DND-41 (cell line): ENCODE measurements around the gene NOSIP.

Source experiments
- ATAC-seq: fragments of 200-7000 bp; cut with Tn5 transposase; 3 replicates; pipeline ENCODE4 v1.9.1; 2021; ENCODE audit warnings: low read depth; ENCODE audit not compliant: insufficient read depth
- DNase-seq: peaks from one replicate; pipeline ENCODE4 v3.0.0-alpha.2; 2020
- H2AFZ ChIP-seq: 2 replicates; pipeline ENCODE4 v1.6.0; 2012; ENCODE audit warnings: low read depth, low read length
- H3K27ac ChIP-seq: 2 replicates; pipeline ENCODE4 v1.5.1; 2012; ENCODE audit warnings: low read length, inconsistent platforms
- H3K27me3 ChIP-seq: fragments of 200-600 bp; sonication (generic); 2 replicates; pipeline ENCODE4 v1.6.0; 2012; ENCODE audit warnings: low read length, mild to moderate bottlenecking, inconsistent platforms; ENCODE audit not compliant: insufficient read depth, poor library complexity
- H3K36me3 ChIP-seq: 2 replicates; pipeline ENCODE4 v1.5.1; 2012; ENCODE audit warnings: low read length, inconsistent platforms; ENCODE audit not compliant: insufficient read depth
- H3K4me1 ChIP-seq: 2 replicates; pipeline ENCODE4 v1.5.1; 2012; ENCODE audit warnings: mild to moderate bottlenecking, low read length; ENCODE audit not compliant: insufficient read depth
- H3K4me2 ChIP-seq: 2 replicates; pipeline ENCODE4 v1.6.0; 2012; ENCODE audit warnings: mild to moderate bottlenecking, moderate library complexity, low read length, inconsistent platforms; ENCODE audit not compliant: insufficient read depth
- H3K4me3 ChIP-seq, 2 experiments: fragments of 200-600 bp in 1 of 2; shearing (Covaris generic) in 1 of 2; 2 replicates each; pipeline ENCODE4 v1.5.1; 2012 to 2016; ENCODE audit warnings: inconsistent platforms in 2 of 2, low read length in 2 of 2, mild to moderate bottlenecking in 2 of 2, low read depth in 1 of 2, moderate library complexity in 1 of 2
- H3K79me2 ChIP-seq: 2 replicates; pipeline ENCODE4 v1.6.0; 2012; ENCODE audit warnings: low read length, inconsistent platforms; ENCODE audit not compliant: insufficient read depth
- H3K9ac ChIP-seq: 2 replicates; pipeline ENCODE4 v1.6.0; 2012; ENCODE audit warnings: low read depth, mild to moderate bottlenecking, inconsistent platforms, low read length, moderate library complexity
- H3K9me3 ChIP-seq: 2 replicates; pipeline ENCODE4 v1.5.1; 2012; ENCODE audit warnings: low read length, moderate library complexity, mild to moderate bottlenecking, inconsistent platforms; ENCODE audit not compliant: insufficient read depth, severe bottlenecking
- H4K20me1 ChIP-seq: 2 replicates; pipeline ENCODE4 v1.6.0; 2012; ENCODE audit warnings: low read length; ENCODE audit not compliant: insufficient read depth
- EZH2 ChIP-seq: IDR thresholded peaks from 3 replicates; pipeline ENCODE4 v1.6.1; 2012; ENCODE audit warnings: borderline replicate concordance, low read depth, mild to moderate bottlenecking, moderate library complexity, low read length, inconsistent platforms; ENCODE audit not compliant: severe bottlenecking
- TF ChIP-seq, protein P1 (sequence below): IDR thresholded peaks from 2 replicates; pipeline ENCODE4 v1.5.1; 2012; ENCODE audit warnings: borderline replicate concordance, low read length, moderate library complexity, mild to moderate bottlenecking; ENCODE audit not compliant: poor library complexity, severe bottlenecking; ENCODE audit errors: extremely low read depth

NOSIP gene

DNA sequence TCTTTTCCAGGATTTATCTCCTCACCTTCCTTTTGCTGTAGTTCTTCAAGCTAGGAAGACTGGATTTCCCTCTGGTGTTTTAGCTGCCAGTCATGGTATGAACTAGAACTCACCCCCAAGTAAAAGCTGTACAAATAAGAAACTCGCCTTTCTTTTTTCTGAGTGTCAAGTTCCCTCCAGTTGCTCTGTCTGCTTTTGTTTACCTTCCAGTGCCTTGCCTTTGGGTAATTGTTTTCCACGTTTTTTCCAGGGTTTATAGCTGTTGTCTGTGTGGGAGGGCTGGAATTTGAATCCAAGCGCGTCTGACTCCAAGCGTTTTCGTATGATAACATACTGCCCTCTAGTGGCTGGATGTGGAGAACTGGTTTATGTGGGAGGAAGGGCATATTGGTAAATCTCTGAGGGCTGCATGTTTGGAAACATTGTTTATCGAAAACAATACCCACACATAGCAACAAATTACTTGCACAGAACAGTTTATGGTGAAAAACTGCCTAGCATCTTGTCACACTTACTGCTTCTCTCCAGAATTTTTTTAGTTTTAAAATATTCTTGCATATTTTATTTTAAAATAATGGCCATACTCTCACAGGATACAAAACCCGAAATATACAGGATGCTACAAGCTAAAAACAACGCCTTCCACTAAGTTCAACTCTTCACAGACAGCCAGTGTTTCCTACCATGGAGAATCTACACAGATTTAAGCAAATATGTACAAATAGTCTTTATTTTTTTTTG lies 33.4 kb downstream of the NOSIP start:
- no peak for TF ChIP-seq EZH2
- TF ChIP-seq, protein P1, sequence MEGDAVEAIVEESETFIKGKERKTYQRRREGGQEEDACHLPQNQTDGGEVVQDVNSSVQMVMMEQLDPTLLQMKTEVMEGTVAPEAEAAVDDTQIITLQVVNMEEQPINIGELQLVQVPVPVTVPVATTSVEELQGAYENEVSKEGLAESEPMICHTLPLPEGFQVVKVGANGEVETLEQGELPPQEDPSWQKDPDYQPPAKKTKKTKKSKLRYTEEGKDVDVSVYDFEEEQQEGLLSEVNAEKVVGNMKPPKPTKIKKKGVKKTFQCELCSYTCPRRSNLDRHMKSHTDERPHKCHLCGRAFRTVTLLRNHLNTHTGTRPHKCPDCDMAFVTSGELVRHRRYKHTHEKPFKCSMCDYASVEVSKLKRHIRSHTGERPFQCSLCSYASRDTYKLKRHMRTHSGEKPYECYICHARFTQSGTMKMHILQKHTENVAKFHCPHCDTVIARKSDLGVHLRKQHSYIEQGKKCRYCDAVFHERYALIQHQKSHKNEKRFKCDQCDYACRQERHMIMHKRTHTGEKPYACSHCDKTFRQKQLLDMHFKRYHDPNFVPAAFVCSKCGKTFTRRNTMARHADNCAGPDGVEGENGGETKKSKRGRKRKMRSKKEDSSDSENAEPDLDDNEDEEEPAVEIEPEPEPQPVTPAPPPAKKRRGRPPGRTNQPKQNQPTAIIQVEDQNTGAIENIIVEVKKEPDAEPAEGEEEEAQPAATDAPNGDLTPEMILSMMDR = peak; percentile 94
- H3K9ac ChIP-seq = no peak overlapping the region
- no peaks in the 10 kb centered on the region for H3K36me3 ChIP-seq
- H4K20me1 ChIP-seq = no peaks in the 10 kb centered on the region
- ATAC-seq (peak; percentile 88), DNase-seq (peak; percentile 74)
- H3K79me2 ChIP-seq = no peaks in the 10 kb centered on the region
- peak overlapping the region; percentile 60 for H2AFZ ChIP-seq
- H3K9me3 ChIP-seq = no peaks in the 10 kb centered on the region
- no peak overlapping the region for H3K27ac ChIP-seq
- no peaks in the 10 kb centered on the region for H3K27me3 ChIP-seq
- peak overlapping the region; percentile 44 for H3K4me2 ChIP-seq
- H3K4me3 ChIP-seq = no peak overlapping the region
- peaks cover 4% of the 10 kb centered on the region for H3K4me1 ChIP-seq

DNA sequence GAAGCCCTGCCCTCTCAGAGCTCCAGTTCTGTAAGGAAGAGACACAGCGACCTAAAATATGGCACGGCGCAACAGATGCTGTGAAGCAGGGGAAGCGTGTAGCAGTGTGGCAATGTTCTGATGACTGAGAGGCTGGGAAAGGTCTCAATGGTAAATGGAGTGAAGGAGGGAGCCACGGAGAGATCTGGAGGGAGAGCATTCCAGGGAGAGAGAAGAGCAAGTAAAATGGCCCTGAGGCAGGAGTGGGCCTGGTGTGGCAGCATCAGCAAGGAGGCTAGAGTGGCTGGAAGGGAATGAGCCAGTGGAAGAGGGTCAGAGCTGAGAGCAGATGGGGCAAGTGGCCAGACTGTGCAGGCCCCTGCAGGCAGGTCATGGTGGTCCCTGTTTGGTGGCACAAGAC lies 36.2 kb downstream of the NOSIP start:
- Histone ChIP-seq H3K4me3 (no peak overlapping the region), H3K79me2 (no peaks in the 10 kb centered on the region), H4K20me1 (no peaks in the 10 kb centered on the region), H3K4me2 (no peak overlapping the region), H3K36me3 (no peaks in the 10 kb centered on the region), H3K4me1 (peaks cover 4% of the 10 kb centered on the region), H3K27me3 (no peaks in the 10 kb centered on the region), H3K27ac (no peak overlapping the region), H3K9me3 (no peaks in the 10 kb centered on the region), H3K9ac (no peak overlapping the region), H2AFZ (no peak overlapping the region)
- no peak for ATAC-seq
- TF ChIP-seq, protein P1 = no peak
- DNase-seq = no peak

DNA sequence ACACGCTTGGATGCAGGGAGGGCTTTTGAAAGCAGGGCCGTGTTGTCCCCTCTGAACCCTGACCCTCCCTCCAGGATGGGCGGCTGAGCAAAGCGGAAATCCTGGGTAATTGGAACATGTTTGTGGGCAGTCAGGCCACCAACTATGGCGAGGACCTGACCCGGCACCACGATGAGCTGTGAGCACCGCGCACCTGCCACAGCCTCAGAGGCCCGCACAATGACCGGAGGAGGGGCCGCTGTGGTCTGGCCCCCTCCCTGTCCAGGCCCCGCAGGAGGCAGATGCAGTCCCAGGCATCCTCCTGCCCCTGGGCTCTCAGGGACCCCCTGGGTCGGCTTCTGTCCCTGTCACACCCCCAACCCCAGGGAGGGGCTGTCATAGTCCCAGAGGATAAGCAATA lies 37.3 kb downstream of the NOSIP start:
- Histone ChIP-seq H3K4me2 (no peak overlapping the region), H3K36me3 (no peaks in the 10 kb centered on the region), H4K20me1 (no peaks in the 10 kb centered on the region), H3K27me3 (no peaks in the 10 kb centered on the region), H3K9me3 (no peaks in the 10 kb centered on the region), H3K9ac (no peak overlapping the region), H2AFZ (no peak overlapping the region), H3K4me1 (peaks cover 4% of the 10 kb centered on the region), H3K79me2 (no peaks in the 10 kb centered on the region), H3K4me3 (no peak overlapping the region), H3K27ac (no peak overlapping the region)
- DNase-seq = no peak
- TF ChIP-seq, protein P1 = no peak
- no peak for TF ChIP-seq EZH2
- no peak for ATAC-seq
